WTC11 (cell line): ENCODE data around the gene KDSR. TPM values are rescaled to one million over a fixed set of nuclear protein-coding genes. Genes with fewer than 3 reads are reported as not detected.

Source experiments
- ATAC-seq: fragments of 200-7000 bp; cut with Tn5 transposase; 2 replicates; pipeline ENCODE4 v1.10.0; 2021; ENCODE audit warnings: mild to moderate bottlenecking, moderate library complexity
- CTCF ChIA-PET: fragments of 300-600 bp; sonication (Branson Sonifier 250); formaldehyde crosslinking; loops from one replicate; lab custom pipeline; 2021; ENCODE audit warnings: antibody characterized with exemption; lab: Charles Lee
- POLR2A ChIA-PET: fragments of 350-600 bp; sonication (Branson Sonifier 250); formaldehyde crosslinking; loops from one replicate; lab custom pipeline; 2021; ENCODE audit warnings: antibody characterized with exemption; lab: Charles Lee
- DNase-seq: peaks from one replicate; pipeline ENCODE4 v3.0.0; 2021; ENCODE audit warnings: low spot score
- H3K27ac Mint-ChIP-seq: 2 replicates; pipeline ENCODE4 v1.8.0; 2021; ENCODE audit warnings: mixed read lengths
- H3K27me3 Mint-ChIP-seq: 2 replicates; pipeline ENCODE4 v1.8.0; 2021; ENCODE audit warnings: low read depth, mild to moderate bottlenecking, moderate library complexity, mixed read lengths
- H3K36me3 Mint-ChIP-seq: 2 replicates; pipeline ENCODE4 v1.8.0; 2021; ENCODE audit warnings: mixed read lengths
- H3K4me1 Mint-ChIP-seq: 2 replicates; pipeline ENCODE4 v1.8.0; 2022; ENCODE audit warnings: mixed read lengths
- H3K4me3 Mint-ChIP-seq: 2 replicates; pipeline ENCODE4 v1.8.0; 2021; ENCODE audit warnings: mild to moderate bottlenecking, moderate library complexity, mixed read lengths
- H3K9me3 Mint-ChIP-seq: 2 replicates; pipeline ENCODE4 v1.8.0; 2021; ENCODE audit warnings: mixed read lengths
- CREM ChIP-seq: sonication (generic); formaldehyde crosslinking; IDR thresholded peaks from 2 replicates; pipeline ENCODE4 v1.8.1; 2022; ENCODE audit warnings: mild to moderate bottlenecking, missing genetic modification reagents, moderate library complexity
- EMX1 ChIP-seq: fragments of 250-450 bp; sonication (Bioruptor Pico); IDR thresholded peaks from 2 replicates; pipeline ENCODE4 v1.8.0; 2021; ENCODE audit warnings: mild to moderate bottlenecking
- ETV6 ChIP-seq: sonication (generic); formaldehyde crosslinking; IDR thresholded peaks from 2 replicates; pipeline ENCODE4 v1.8.1; 2022; ENCODE audit warnings: mild to moderate bottlenecking, missing genetic modification reagents
- GTF2I ChIP-seq: fragments of 250-450 bp; sonication (Bioruptor Pico); conservative IDR thresholded peaks from 2 replicates; pipeline ENCODE4 v1.4.0; 2021; ENCODE audit warnings: mild to moderate bottlenecking
- IRF2 ChIP-seq: sonication (generic); formaldehyde crosslinking; IDR thresholded peaks from 2 replicates; pipeline ENCODE4 v1.8.0; 2022; ENCODE audit warnings: low read depth, missing genetic modification reagents, borderline replicate concordance
- MXD4 ChIP-seq: fragments of 250-450 bp; sonication (Bioruptor Pico); IDR thresholded peaks from 2 replicates; pipeline ENCODE4 v1.8.0; 2021; ENCODE audit warnings: mild to moderate bottlenecking, moderate library complexity, borderline replicate concordance
- PRRX2 ChIP-seq: fragments of 250-450 bp; sonication (Bioruptor Pico); IDR thresholded peaks from 2 replicates; pipeline ENCODE4 v1.8.0; 2021; ENCODE audit warnings: mild to moderate bottlenecking
- RELA ChIP-seq: sonication (generic); formaldehyde crosslinking; IDR thresholded peaks from 2 replicates; pipeline ENCODE4 v1.8.1; 2022; ENCODE audit warnings: missing genetic modification reagents, mild to moderate bottlenecking, borderline replicate concordance
- SOX15 ChIP-seq: fragments of 250-450 bp; sonication (Bioruptor Pico); IDR thresholded peaks from 2 replicates; pipeline ENCODE4 v1.9.0; 2021; ENCODE audit warnings: mild to moderate bottlenecking
- ZBTB21 ChIP-seq: sonication (generic); formaldehyde crosslinking; IDR thresholded peaks from 2 replicates; pipeline ENCODE4 v1.8.1; 2023; ENCODE audit warnings: mild to moderate bottlenecking, missing genetic modification reagents, borderline replicate concordance
- ZNF219 ChIP-seq: sonication (generic); formaldehyde crosslinking; IDR thresholded peaks from 2 replicates; pipeline ENCODE4 v1.8.0; 2023; ENCODE audit warnings: missing genetic modification reagents, mild to moderate bottlenecking, borderline replicate concordance
- ZNF263 ChIP-seq: sonication (generic); formaldehyde crosslinking; IDR thresholded peaks from 2 replicates; pipeline ENCODE4 v1.8.1; 2022; ENCODE audit warnings: low read depth, mild to moderate bottlenecking, moderate library complexity, missing genetic modification reagents
- total RNA-seq: library from RNA; stranded (reverse); gene quantifications from 3 replicates; pipeline ENCODE4 v1.2.3, GENCODE V29; 2021
- TF ChIP-seq, protein P1 (sequence below): sonication (generic); formaldehyde crosslinking; IDR thresholded peaks from 2 replicates; pipeline ENCODE4 v1.8.1; 2022; ENCODE audit warnings: mild to moderate bottlenecking, moderate library complexity, missing genetic modification reagents
- TF ChIP-seq, protein P2 (sequence below): fragments of 250-450 bp; sonication (Bioruptor Pico); IDR thresholded peaks from 2 replicates; pipeline ENCODE4 v1.9.0; 2021; ENCODE audit warnings: mild to moderate bottlenecking
- TF ChIP-seq, protein P3 (sequence below): sonication (generic); formaldehyde crosslinking; IDR thresholded peaks from 2 replicates; pipeline ENCODE4 v1.8.0; 2023; ENCODE audit warnings: missing genetic modification reagents
- TF ChIP-seq, protein P4 (sequence below): fragments of 250-450 bp; sonication (Bioruptor Pico); IDR thresholded peaks from 2 replicates; pipeline ENCODE4 v1.8.0; 2021; ENCODE audit warnings: mild to moderate bottlenecking
- TF ChIP-seq, protein P5 (sequence below): sonication (generic); formaldehyde crosslinking; IDR thresholded peaks from 2 replicates; pipeline ENCODE4 v1.8.0; 2023; ENCODE audit warnings: mild to moderate bottlenecking, missing genetic modification reagents
- TF ChIP-seq, protein P6 (sequence below): fragments of 250-450 bp; sonication (Bioruptor Pico); IDR thresholded peaks from 2 replicates; pipeline ENCODE4 v1.9.0; 2021; ENCODE audit warnings: mild to moderate bottlenecking
- TF ChIP-seq, protein P7 (sequence below): sonication (generic); formaldehyde crosslinking; IDR thresholded peaks from 2 replicates; pipeline ENCODE4 v1.8.0; 2022; ENCODE audit warnings: mild to moderate bottlenecking, missing genetic modification reagents

Gene KDSR
- total RNA-seq, 1 experiment from 2014 or later = 51.8 TPM

DNA sequence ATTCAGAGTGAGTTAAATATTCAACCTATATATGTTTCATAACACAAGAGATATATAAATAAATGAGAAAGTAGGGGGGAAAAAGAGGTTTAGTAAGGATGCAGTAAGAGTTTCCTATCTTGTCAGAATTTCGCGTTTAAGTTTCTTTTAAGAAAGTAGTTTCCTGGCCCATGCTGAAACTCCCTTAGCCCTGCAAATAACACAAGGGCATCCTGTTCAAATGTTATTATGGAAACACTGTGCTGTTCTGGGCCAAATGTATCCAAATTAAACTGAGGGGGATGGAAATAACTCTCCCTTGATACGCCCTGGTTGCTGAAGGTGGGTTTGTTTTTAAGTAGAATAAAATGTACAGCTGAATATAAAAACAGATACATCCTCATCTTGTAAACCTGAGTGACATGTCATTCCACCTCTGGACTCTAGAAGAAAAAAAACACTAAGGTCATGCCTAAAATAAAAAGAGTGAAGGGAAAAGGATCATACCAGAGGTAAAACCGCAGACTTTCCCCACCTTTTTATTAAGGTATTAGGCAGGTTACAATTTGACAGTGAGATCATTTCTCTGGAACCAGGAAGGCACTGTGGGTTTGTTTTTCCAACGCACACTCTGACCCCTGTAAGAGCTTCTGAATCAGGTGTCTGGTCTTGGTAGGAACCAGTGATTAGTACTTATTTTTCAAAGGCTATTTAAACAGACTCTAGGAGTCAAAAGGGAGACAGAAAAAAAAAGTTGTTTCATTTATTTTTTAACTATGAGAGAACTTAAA lies 64.2 kb downstream of the KDSR start:
- no peak for TF ChIP-seq CREM
- TF ChIP-seq, protein P1, sequence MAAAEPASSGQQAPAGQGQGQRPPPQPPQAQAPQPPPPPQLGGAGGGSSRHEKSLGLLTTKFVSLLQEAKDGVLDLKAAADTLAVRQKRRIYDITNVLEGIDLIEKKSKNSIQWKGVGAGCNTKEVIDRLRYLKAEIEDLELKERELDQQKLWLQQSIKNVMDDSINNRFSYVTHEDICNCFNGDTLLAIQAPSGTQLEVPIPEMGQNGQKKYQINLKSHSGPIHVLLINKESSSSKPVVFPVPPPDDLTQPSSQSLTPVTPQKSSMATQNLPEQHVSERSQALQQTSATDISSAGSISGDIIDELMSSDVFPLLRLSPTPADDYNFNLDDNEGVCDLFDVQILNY = no peak
- TF ChIP-seq EMX1 = no peak
- no peak for TF ChIP-seq IRF2 (CRISPR knock-in tag)
- TF ChIP-seq MXD4 (CRISPR knock-in tag) = no peak
- no peak for TF ChIP-seq GTF2I (CRISPR knock-in tag)
- no peak for TF ChIP-seq ZNF263
- no peak for TF ChIP-seq ZBTB21 (CRISPR knock-in tag)
- no peak for TF ChIP-seq RELA (CRISPR knock-in tag)
- no peak for TF ChIP-seq ZNF219
- TF ChIP-seq, all 79 proteins: peak for 0
- Mint-ChIP-seq H3K36me3 (no peaks in the 10 kb centered on the region), H3K4me1 (peaks cover 21% of the 10 kb centered on the region), H3K27ac (no peak overlapping the region; the same call in 1 of the 2 replicates), H3K9me3 (no peaks in the 10 kb centered on the region), H3K4me3 (no peak overlapping the region), H3K27me3 (no peaks in the 10 kb centered on the region; the same call in 1 of the 2 replicates)
- POLR2A ChIA-PET = interaction anchor here (0.9 kb wide), 1 partner anchor 9 kb away, joined by 3 read pairs; no protein-coding TSS in a partner anchor
- CTCF ChIA-PET = interaction anchor here (1.0 kb wide), 1 partner anchor 15 kb away, joined by 4 read pairs; no protein-coding TSS in a partner anchor
- DNase-seq = no peak
- no peak for ATAC-seq

DNA sequence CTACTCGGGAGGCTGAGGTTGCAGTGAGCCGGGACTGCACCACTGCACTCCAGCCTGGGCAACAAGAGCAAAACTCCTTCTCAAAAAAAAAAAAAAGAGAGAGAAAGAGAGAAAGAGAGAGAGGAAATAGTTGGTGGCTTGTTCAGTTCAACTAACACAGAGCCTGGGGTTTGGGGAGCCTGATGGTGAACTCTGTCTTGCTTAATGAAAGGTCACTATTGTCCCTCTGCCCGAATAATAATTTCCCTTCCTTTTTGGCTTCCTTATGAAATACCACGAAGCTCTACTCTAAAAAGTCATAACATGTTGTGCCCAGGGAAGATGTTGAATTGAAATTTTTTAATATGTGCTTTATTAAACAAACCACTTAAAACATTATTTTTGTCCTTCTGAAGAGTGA lies 64.8 kb downstream of the KDSR start:
- ATAC-seq (no peak), DNase-seq (no peak)
- ChIA-PET POLR2A (interaction anchor here (0.9 kb wide), 1 partner anchor 9 kb away, joined by 3 read pairs; no protein-coding TSS in a partner anchor), CTCF (interaction anchor here (0.9 to 1.0 kb wide), 2 partner anchors 16 to 279 kb away, joined by 3 to 4 read pairs; no protein-coding TSS in a partner anchor)
- Mint-ChIP-seq H3K4me3 (no peak overlapping the region), H3K4me1 (peaks cover 26% of the 10 kb centered on the region), H3K27ac (no peak overlapping the region), H3K27me3 (no peaks in the 10 kb centered on the region; the same call in 1 of the 2 replicates), H3K36me3 (no peaks in the 10 kb centered on the region), H3K9me3 (no peaks in the 10 kb centered on the region)
- TF ChIP-seq, protein P2, sequence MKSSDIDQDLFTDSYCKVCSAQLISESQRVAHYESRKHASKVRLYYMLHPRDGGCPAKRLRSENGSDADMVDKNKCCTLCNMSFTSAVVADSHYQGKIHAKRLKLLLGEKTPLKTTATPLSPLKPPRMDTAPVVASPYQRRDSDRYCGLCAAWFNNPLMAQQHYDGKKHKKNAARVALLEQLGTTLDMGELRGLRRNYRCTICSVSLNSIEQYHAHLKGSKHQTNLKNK (CRISPR knock-in tag) = no peak
- TF ChIP-seq, protein P3, sequence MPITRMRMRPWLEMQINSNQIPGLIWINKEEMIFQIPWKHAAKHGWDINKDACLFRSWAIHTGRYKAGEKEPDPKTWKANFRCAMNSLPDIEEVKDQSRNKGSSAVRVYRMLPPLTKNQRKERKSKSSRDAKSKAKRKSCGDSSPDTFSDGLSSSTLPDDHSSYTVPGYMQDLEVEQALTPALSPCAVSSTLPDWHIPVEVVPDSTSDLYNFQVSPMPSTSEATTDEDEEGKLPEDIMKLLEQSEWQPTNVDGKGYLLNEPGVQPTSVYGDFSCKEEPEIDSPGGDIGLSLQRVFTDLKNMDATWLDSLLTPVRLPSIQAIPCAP (CRISPR knock-in tag) = no peak
- TF ChIP-seq, protein P4, sequence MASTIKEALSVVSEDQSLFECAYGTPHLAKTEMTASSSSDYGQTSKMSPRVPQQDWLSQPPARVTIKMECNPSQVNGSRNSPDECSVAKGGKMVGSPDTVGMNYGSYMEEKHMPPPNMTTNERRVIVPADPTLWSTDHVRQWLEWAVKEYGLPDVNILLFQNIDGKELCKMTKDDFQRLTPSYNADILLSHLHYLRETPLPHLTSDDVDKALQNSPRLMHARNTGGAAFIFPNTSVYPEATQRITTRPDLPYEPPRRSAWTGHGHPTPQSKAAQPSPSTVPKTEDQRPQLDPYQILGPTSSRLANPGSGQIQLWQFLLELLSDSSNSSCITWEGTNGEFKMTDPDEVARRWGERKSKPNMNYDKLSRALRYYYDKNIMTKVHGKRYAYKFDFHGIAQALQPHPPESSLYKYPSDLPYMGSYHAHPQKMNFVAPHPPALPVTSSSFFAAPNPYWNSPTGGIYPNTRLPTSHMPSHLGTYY (CRISPR knock-in tag) = no peak
- TF ChIP-seq ZNF263 = no peak
- TF ChIP-seq PRRX2 (CRISPR knock-in tag) = no peak
- TF ChIP-seq, protein P5, sequence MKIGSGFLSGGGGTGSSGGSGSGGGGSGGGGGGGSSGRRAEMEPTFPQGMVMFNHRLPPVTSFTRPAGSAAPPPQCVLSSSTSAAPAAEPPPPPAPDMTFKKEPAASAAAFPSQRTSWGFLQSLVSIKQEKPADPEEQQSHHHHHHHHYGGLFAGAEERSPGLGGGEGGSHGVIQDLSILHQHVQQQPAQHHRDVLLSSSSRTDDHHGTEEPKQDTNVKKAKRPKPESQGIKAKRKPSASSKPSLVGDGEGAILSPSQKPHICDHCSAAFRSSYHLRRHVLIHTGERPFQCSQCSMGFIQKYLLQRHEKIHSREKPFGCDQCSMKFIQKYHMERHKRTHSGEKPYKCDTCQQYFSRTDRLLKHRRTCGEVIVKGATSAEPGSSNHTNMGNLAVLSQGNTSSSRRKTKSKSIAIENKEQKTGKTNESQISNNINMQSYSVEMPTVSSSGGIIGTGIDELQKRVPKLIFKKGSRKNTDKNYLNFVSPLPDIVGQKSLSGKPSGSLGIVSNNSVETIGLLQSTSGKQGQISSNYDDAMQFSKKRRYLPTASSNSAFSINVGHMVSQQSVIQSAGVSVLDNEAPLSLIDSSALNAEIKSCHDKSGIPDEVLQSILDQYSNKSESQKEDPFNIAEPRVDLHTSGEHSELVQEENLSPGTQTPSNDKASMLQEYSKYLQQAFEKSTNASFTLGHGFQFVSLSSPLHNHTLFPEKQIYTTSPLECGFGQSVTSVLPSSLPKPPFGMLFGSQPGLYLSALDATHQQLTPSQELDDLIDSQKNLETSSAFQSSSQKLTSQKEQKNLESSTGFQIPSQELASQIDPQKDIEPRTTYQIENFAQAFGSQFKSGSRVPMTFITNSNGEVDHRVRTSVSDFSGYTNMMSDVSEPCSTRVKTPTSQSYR = no peak
- TF ChIP-seq, protein P6, sequence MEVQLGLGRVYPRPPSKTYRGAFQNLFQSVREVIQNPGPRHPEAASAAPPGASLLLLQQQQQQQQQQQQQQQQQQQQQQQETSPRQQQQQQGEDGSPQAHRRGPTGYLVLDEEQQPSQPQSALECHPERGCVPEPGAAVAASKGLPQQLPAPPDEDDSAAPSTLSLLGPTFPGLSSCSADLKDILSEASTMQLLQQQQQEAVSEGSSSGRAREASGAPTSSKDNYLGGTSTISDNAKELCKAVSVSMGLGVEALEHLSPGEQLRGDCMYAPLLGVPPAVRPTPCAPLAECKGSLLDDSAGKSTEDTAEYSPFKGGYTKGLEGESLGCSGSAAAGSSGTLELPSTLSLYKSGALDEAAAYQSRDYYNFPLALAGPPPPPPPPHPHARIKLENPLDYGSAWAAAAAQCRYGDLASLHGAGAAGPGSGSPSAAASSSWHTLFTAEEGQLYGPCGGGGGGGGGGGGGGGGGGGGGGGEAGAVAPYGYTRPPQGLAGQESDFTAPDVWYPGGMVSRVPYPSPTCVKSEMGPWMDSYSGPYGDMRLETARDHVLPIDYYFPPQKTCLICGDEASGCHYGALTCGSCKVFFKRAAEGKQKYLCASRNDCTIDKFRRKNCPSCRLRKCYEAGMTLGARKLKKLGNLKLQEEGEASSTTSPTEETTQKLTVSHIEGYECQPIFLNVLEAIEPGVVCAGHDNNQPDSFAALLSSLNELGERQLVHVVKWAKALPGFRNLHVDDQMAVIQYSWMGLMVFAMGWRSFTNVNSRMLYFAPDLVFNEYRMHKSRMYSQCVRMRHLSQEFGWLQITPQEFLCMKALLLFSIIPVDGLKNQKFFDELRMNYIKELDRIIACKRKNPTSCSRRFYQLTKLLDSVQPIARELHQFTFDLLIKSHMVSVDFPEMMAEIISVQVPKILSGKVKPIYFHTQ (CRISPR knock-in tag) = no peak
- no peak for TF ChIP-seq SOX15 (CRISPR knock-in tag)
- TF ChIP-seq, protein P1 = no peak
- TF ChIP-seq, protein P7, sequence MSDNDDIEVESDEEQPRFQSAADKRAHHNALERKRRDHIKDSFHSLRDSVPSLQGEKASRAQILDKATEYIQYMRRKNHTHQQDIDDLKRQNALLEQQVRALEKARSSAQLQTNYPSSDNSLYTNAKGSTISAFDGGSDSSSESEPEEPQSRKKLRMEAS (CRISPR knock-in tag) = no peak
- no peak for TF ChIP-seq ETV6 (CRISPR knock-in tag)
